ELR (cell line): Measurements from ENCODE around the gene PNMT.
"Not testable (repeated sequence)": the region's sequence is repeated elsewhere in the genome, so short reads cannot be mapped to it uniquely, and the experiment has no call there.

Experiments used
- DNase-seq: peaks from one replicate; pipeline ENCODE4 v3.0.0-alpha.2; 2015; ENCODE audit warnings: low read depth

The PNMT gene

GRCh38 chr17:39687546-39688474 is 19.6 kb downstream of the PNMT start, which contains the start of gene PGAP3:
TSS of gene PGAP3 (minus strand) at chr17:39688057. CDS start at chr17:39688014, 43 bp downstream.
- DNase-seq = peak; percentile 94

GRCh38 chr17:39688475-39688835 is 20.2 kb downstream of the PNMT start:
- peak; percentile 45 for DNase-seq

- DNase-seq = no peak
These were observed 20.7 kb downstream of the PNMT start for GRCh38 chr17:39688945-39689344.

GRCh38 chr17:39694593-39694992 is 26.3 kb downstream of the PNMT start:
- no peak for DNase-seq

GRCh38 chr17:39695089-39695474 is 26.8 kb downstream of the PNMT start:
- no peak for DNase-seq

GRCh38 chr17:39696731-39697130 is 28.5 kb downstream of the PNMT start:
- DNase-seq = no peak

- DNase-seq = no peak
These were observed 29.7 kb downstream of the PNMT start for GRCh38 chr17:39697961-39698360.

- DNase-seq = not testable (repeated sequence)
These were observed 31.0 kb downstream of the PNMT start for GRCh38 chr17:39699157-39699817.

- DNase-seq = peak; percentile 79
These were observed 31.5 kb downstream of the PNMT start, which contains the start of gene ERBB2 for GRCh38 chr17:39699818-39700147. TSS of gene ERBB2 (plus strand) at chr17:39700064. CDS start at chr17:39700239, 175 bp downstream.

GRCh38 chr17:39700148-39700987 is 32.1 kb downstream of the PNMT start:
- DNase-seq = peak; percentile 46

GRCh38 chr17:39701012-39701783 is 32.9 kb downstream of the PNMT start:
- DNase-seq = no peak

GRCh38 chr17:39701784-39702422 is 33.6 kb downstream of the PNMT start:
- no peak for DNase-seq

- no peak for DNase-seq
These were observed 34.9 kb downstream of the PNMT start for GRCh38 chr17:39702901-39703893.

- DNase-seq = no peak
These were observed 35.7 kb downstream of the PNMT start for GRCh38 chr17:39703913-39704312.

GRCh38 chr17:39704821-39705551 is 36.7 kb downstream of the PNMT start:
- no peak for DNase-seq

- no peak for DNase-seq
These were observed 37.6 kb downstream of the PNMT start for GRCh38 chr17:39705786-39706348.

- no peak for DNase-seq
These were observed 38.1 kb downstream of the PNMT start for GRCh38 chr17:39706383-39706782.

GRCh38 chr17:39706921-39707337 is 38.7 kb downstream of the PNMT start:
- DNase-seq = no peak
